Activated T-helper 1 cell treated with anti-CD3 and anti-CD28 coated beads, Interleukin-2, amount 50 U/mL, for 16 hours (primary cell): Measurements from ENCODE around the gene ASNSD1.
"Not testable (repeated sequence)": the region's sequence is repeated elsewhere in the genome, so short reads cannot be mapped to it uniquely, and the experiment has no call there.

Experiments used
- DNase-seq, 2 donors: peaks; one replicate each; pipeline ENCODE4 v3.0.0-alpha.2; 2020; ENCODE audit warnings: low read depth in 1 of 2, low spot score in 1 of 2

ASNSD1 gene

DNA sequence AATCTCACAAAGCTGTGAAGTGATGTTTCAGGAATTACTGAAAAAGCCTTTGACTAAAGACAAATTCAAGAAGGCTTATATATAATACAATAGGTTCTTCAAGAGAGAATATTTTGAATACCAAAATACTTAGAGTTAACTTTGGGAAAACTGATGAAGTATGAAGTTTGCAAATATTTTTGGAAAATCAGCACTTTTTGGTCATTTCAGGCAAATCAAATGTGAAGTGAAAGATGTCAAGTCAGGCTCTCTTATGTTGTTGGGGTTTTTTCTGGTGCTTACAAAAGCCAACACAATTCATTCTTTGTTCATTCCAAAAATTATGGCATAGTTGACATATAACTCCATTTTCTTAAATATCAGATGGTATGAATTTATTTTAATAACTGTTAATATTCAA is 14.7 kb upstream of the ASNSD1 start:
- DNase-seq: no peak

DNA sequence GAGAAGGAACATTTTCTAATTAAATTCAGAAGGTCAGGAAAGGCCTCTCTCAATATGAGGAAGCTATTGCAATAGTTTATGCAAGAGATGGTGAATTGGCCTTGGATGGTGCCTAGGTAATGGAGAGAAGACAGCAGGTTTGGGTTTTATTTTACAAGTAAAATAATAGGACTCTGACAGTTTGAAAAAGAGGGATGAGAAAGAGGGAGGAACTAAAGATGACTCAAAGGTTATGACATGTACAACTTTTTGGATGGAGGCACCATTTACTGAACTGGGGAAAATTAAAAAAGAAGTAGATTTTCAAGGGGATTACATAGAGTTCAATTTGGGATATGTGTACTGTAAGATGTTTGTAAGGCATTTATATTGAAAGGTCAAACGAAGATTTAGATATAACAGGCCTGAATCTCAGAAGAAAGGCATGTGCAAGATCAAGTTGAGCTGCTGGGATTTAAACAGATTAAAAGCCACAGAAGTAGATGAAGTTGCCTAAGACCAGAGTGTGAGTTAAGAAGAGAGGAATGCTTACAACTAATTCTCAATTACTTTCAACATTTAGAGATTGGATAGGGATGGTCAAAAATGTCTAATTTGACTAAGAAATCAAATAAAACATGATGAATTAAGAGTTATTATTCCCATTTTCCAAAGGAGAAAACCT is 12.3 kb upstream of the ASNSD1 start:
- no peak for DNase-seq

- no peak for DNase-seq
Observed at GRCh38 chr2:189651284-189651683, 10.0 kb upstream of the ASNSD1 start.

GRCh38 chr2:189653464-189653863 is 7.8 kb upstream of the ASNSD1 start:
- not testable (repeated sequence) for DNase-seq

GRCh38 chr2:189654641-189655040 is 6.6 kb upstream of the ASNSD1 start:
- DNase-seq: no peak

- DNase-seq: no peak
Observed at GRCh38 chr2:189657867-189658266, 3.4 kb upstream of the ASNSD1 start.

DNA sequence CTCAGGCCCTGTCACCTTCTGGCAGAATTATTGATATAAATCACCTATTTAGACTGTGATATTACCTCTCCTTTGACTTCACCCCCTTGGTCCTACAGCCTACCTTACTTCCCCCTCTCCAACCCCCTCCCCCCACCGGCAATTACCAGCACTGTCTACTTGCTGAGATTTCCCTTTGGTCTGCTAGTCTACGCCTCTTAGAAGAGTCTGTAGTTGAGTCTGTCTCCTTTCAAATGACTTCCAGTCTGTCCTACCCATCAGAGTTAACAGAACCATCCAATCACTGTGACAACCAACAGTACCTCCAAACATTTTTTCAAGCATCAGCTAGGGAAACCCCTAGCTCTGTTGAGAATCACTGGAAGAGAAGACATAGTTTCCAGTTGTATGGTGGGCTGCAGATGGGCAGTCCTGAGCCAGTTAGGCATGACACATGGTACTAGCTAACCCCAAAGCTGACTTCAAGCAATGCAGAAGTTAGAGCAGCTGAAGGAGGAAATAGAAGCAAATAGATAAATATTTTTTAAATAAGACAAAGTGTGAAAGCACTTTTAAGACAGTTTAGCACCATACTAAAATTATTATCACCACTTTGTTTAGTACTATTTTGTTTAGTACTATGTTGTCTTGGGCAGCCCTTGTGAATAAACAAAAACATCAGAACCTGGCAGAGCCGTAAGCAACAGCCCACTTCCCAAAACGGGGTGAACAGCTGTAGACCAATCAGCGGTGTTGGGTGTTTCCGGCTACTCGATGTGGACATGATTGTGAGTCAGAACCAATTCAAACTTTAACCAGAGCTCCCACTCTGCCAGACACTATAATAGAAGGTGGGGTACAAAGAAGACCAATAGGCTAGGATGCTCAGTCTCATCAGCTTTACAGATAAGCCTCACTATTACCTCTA is 2.7 kb upstream of the ASNSD1 start:
- DNase-seq: no peak

DNA sequence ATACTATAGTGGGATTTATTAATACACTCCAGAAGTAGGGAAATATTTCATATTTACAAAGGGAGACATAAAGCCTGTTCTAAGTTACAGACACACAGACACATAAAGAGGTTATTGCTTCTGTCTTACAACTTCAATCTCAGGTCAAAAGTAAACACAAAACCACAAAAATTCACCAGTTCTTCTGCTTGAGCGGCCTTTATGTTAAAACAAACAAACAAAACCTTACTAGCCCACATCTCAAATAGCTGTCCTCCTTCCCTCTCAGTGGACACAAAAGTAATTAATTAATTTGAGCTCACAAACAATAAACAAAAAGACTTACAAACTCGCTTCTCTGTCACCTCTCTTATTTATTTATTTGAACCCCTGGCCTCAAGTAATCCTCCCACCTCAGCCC is 1.5 kb upstream of the ASNSD1 start:
- DNase-seq: no peak

- no peak for DNase-seq
Observed at GRCh38 chr2:189660803-189661147, 484 bp upstream of the ASNSD1 start.

- no peak for DNase-seq
Observed at GRCh38 chr2:189661957-189662321, 680 bp downstream of the ASNSD1 start.

DNA sequence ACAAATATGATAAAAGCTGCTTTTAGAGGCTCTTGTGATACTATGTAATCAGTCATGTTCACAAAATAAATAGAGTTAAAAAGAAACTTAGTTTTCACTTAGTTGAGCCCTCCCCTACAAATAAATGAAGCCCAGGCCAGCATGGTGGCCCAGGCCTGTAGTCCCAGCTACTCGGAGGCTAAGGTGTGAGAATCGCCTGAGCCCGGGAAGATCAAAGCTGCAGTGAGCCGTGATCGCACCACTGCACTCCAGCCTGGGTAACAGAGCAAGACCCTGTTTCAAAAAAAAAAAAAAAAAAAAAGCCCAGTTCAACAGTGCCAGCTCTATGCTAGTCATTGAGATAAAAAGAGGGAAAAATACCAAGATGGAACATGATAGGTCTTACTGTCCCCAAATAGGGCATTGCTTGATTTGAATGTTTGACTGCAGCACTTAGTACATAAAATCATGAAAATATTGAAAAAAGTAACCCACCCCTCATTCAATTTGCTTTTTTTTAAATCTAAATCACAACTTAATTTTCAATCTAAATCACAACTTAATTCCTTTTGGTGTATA is 1.5 kb downstream of the ASNSD1 start:
- no peak for DNase-seq

DNA sequence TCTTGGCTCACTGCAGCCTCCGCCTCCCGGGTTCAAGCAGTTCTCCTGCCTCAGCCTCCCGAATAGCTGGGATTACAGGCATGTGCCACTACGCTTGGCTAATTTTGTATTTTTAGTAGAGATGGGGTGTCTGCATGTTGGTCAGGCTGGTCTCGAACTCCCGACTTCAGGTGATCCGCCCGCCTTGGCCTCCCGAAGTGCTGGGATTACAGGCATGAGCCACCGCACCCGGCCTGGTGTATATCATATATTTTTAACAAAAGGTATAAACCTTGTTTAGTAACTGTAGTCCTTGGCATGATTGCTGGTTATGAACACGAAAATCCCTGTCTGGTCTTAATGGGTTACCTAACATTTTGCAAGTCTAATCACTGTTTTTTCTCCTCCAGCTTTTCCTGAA is 2.1 kb downstream of the ASNSD1 start:
- not testable (repeated sequence) for DNase-seq

- no peak for DNase-seq
Observed at GRCh38 chr2:189669913-189670312, 8.7 kb downstream of the ASNSD1 start.

GRCh38 chr2:189673661-189674373 is 12.6 kb downstream of the ASNSD1 start:
- DNase-seq: no peak

- peak; percentile 62 to 69 for DNase-seq
Observed at GRCh38 chr2:189674374-189675112, 13.3 kb downstream of the ASNSD1 start, which contains the start of gene ANKAR. TSS of gene ANKAR (plus strand) at chr2:189674670. CDS start at chr2:189676491, 1,821 bp downstream.

- DNase-seq: no peak
Observed at GRCh38 chr2:189676471-189676870, 15.2 kb downstream of the ASNSD1 start.

DNA sequence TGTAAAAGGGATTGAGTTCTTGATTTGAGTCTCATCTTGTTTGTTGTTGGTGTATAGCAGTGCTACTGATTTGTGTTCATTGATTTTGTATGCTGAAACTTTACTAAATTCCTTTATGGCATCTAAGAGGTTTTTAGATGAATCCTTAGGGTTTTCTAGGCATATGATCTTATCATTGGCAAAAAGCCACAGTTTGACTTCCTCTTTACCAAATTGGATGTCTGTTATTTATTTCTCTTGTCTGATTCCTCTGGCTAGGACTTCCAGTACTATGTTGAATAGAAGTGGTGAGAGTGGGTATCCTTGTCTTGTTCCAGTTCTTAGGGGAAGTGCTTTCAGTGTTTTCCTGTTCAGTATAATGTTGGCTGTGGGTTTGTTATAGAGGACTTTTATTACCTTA is 18.0 kb downstream of the ASNSD1 start:
- no peak for DNase-seq

DNA sequence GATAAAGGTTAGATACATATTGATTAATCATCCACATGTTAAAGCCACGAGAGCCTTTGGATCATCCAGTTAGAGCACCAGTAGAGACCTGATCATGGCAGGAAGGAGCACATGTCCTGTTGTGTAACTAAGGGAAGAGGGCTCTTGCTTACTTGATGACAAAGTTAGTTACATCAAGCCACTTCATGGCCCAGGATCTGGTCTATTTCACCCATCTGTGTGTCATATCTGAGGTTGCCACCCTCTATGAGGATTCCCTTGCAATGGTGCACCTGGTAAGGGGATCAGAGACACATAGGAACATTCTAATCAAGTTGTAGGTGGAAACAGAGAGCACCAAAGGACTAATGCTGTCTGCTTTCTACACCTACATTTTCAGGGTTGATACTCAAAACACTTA is 19.9 kb downstream of the ASNSD1 start:
- no peak for DNase-seq

DNA sequence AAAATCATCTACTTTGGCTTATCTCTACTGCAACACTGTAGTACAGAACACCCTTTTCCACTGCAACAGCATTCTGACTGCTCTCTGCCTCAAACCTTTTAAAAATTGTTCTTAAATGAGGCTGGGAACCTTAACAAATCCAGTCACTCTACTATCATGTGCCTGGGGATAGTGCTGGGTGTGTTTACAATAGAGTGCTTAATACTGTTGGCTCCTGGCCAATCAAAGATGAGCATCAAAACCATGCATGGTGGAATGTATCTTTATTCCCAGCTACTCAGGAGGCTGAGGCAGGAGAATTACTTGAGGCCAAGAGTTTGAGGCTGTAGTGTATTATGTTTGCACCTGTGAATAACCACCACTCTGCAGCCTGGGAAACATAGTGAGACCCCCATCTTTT is 20.6 kb downstream of the ASNSD1 start:
- DNase-seq: no peak

- no peak for DNase-seq
Observed at GRCh38 chr2:189683348-189683747, 22.1 kb downstream of the ASNSD1 start.

GRCh38 chr2:189684811-189685210 is 23.6 kb downstream of the ASNSD1 start:
- DNase-seq: no peak
